HepG2 (cell line): ENCODE data around the gene MYLK2. TPM values are rescaled to one million over a fixed set of nuclear protein-coding genes. Genes with fewer than 3 reads are reported as not detected.

Experiments used
- BCL6 ChIP-seq: IDR thresholded peaks from 2 replicates; pipeline ENCODE4 v1.6.1; 2016; ENCODE audit warnings: missing genetic modification reagents, missing compliant biosample characterization
- GMEB1 ChIP-seq: sonication (generic); formaldehyde crosslinking; IDR thresholded peaks from 2 replicates; pipeline ENCODE4 v1.5.1; 2020; ENCODE audit warnings: missing genetic modification reagents, mild to moderate bottlenecking, borderline replicate concordance
- KDM3A ChIP-seq: IDR thresholded peaks from 2 replicates; pipeline ENCODE4 v1.6.1; 2018; ENCODE audit warnings: low read depth, missing compliant biosample characterization
- KIAA2018 ChIP-seq: sonication (generic); formaldehyde crosslinking; IDR thresholded peaks from 2 replicates; pipeline ENCODE4 v1.5.0; 2020; ENCODE audit warnings: mild to moderate bottlenecking, missing genetic modification reagents, borderline replicate concordance
- SIN3B ChIP-seq: fragments of 150-350 bp; IDR thresholded peaks from 2 replicates; pipeline ENCODE4 v1.6.1; 2014; ENCODE audit warnings: low read length
- SP140L ChIP-seq: sonication (generic); formaldehyde crosslinking; IDR thresholded peaks from 2 replicates; pipeline ENCODE4 v1.4.0; 2020; ENCODE audit warnings: missing genetic modification reagents, borderline replicate concordance
- THYN1 ChIP-seq: sonication (generic); formaldehyde crosslinking; IDR thresholded peaks from 2 replicates; pipeline ENCODE4 v1.8.1; 2023; ENCODE audit warnings: low read depth, mild to moderate bottlenecking, moderate library complexity, missing genetic modification reagents, borderline replicate concordance
- ZBTB1 ChIP-seq: sonication (generic); formaldehyde crosslinking; IDR thresholded peaks from 2 replicates; pipeline ENCODE4 v1.4.0; 2020; ENCODE audit warnings: missing genetic modification reagents, borderline replicate concordance
- ZBTB33 ChIP-seq: sonication (generic); formaldehyde crosslinking; IDR thresholded peaks from 2 replicates; pipeline ENCODE4 v1.4.0; 2020; ENCODE audit warnings: missing genetic modification reagents
- ZNF333 ChIP-seq: sonication (generic); formaldehyde crosslinking; IDR thresholded peaks from 2 replicates; pipeline ENCODE4 v1.4.0; 2020; ENCODE audit warnings: mild to moderate bottlenecking, missing genetic modification reagents, borderline replicate concordance
- ZNF451 ChIP-seq: sonication (generic); formaldehyde crosslinking; IDR thresholded peaks from 2 replicates; pipeline ENCODE4 v1.5.0; 2020; ENCODE audit warnings: mild to moderate bottlenecking, missing genetic modification reagents
- ZNF543 ChIP-seq: sonication (generic); formaldehyde crosslinking; IDR thresholded peaks from 2 replicates; pipeline ENCODE4 v1.4.0; 2020; ENCODE audit warnings: mild to moderate bottlenecking, missing genetic modification reagents
- ZNF558 ChIP-seq: sonication (generic); formaldehyde crosslinking; IDR thresholded peaks from 2 replicates; pipeline ENCODE4 v1.9.0; 2022; ENCODE audit warnings: mild to moderate bottlenecking, missing genetic modification reagents, borderline replicate concordance
- ZNF639 ChIP-seq: conservative IDR thresholded peaks from 2 replicates; pipeline ENCODE4 v1.6.1; 2018; ENCODE audit warnings: missing genetic modification reagents
- polyA plus RNA-seq, 8 experiments: library from polyadenylated mRNA; depleted of rRNA in 3 of 8; stranded (reverse) in 7 of 8; unstranded in 1 of 8; fragments of >200 nt; fragmentation: Illumina TruSeq in 4 of 8; extraction: Trizol in 4 of 8; gene quantifications; 2 replicates each; pipeline versions ENCODE4 v1.2.1 to v1.2.3, GENCODE V29; 2011 to 2016; ENCODE audit warnings: low read depth in 4 of 8, missing spikeins in 1 of 8, mixed read lengths in 1 of 8; ENCODE audit not compliant: insufficient read depth in 1 of 8
- total RNA-seq, 5 experiments: library from RNA; depleted of rRNA; stranded (reverse); fragments of >200 nt; fragmentation: Illumina TruSeq; extraction: Trizol; gene quantifications; 2 replicates each; pipeline ENCODE4 v1.2.3, GENCODE V29; 2016; ENCODE audit warnings: low read depth in 1 of 5

Gene MYLK2
- total and polyA plus RNA-seq, 2 of the 13 experiments (the other 11 are each of a cell fraction or from before 2014, with no cell fraction given): 0.27 TPM; not detected in 1

GRCh38 chr20:31879143-31879987 lies 60.2 kb downstream of the MYLK2 start (continued):
- no peak for TF ChIP-seq ZBTB1
- TF ChIP-seq BCL6 (CRISPR knock-in tag): peak; percentile 54
- no peak for TF ChIP-seq SP140L (CRISPR knock-in tag)
- no peak for TF ChIP-seq THYN1 (CRISPR knock-in tag)
- no peak; the same call in 1 of the 2 replicates for TF ChIP-seq ZNF639 (CRISPR knock-in tag)
- TF ChIP-seq ZNF543 (CRISPR knock-in tag): peak; percentile 47
- TF ChIP-seq KDM3A: peak; percentile 29; the same call in 1 of the 2 replicates
- TF ChIP-seq GMEB1 (CRISPR knock-in tag): peak; percentile 49; the same call in 1 of the 2 replicates
- peak; percentile 55; the same call in 1 of the 2 replicates for TF ChIP-seq ZNF333 (CRISPR knock-in tag)
- no peak for TF ChIP-seq ZNF558 (CRISPR knock-in tag)
- TF ChIP-seq ZBTB33 (CRISPR knock-in tag): peak; percentile 30
- TF ChIP-seq KIAA2018 (CRISPR knock-in tag): no peak
- TF ChIP-seq ZNF451 (CRISPR knock-in tag): no peak
- no peak for TF ChIP-seq SIN3B
